A549 (cell line): Measurements from ENCODE around the gene TMC5.
A peak's percentile ranks its signal among the peaks of the same experiment; 100 is the strongest.

ENCODE experiments used
- CEBPB ChIP-seq, 2 experiments: fragments of >200 bp in 1 of 2; sonication (Bioruptor Twin) in 1 of 2; formaldehyde crosslinking in 1 of 2; IDR thresholded peaks; 2 replicates each; pipeline ENCODE4 v1.6.1; 2012 to 2016
- MAFK ChIP-seq: fragments of 450-650 bp; IDR thresholded peaks from 2 replicates; pipeline ENCODE4 v1.6.1; 2014; ENCODE audit not compliant: partially characterized antibody
- POLR2A ChIP-seq: IDR thresholded peaks from 2 replicates; pipeline ENCODE4 v1.6.1; 2012; ENCODE audit warnings: mild to moderate bottlenecking, low read length
- RNF2 ChIP-seq: fragments of 200-600 bp; sonication (generic); IDR thresholded peaks from 2 replicates; pipeline ENCODE4 v1.6.1; 2016; ENCODE audit warnings: low read depth, mild to moderate bottlenecking, antibody characterized with exemption, moderate library complexity, borderline replicate concordance
- TF ChIP-seq, protein P1 (sequence below): fragments of >200 bp; sonication (Bioruptor Twin); formaldehyde crosslinking; IDR thresholded peaks from 3 replicates; pipeline ENCODE4 v1.5.1; 2016
- TF ChIP-seq, protein P2 (sequence below): IDR thresholded peaks from 2 replicates; pipeline ENCODE4 v1.6.1; 2012

- TF ChIP-seq, protein P1, sequence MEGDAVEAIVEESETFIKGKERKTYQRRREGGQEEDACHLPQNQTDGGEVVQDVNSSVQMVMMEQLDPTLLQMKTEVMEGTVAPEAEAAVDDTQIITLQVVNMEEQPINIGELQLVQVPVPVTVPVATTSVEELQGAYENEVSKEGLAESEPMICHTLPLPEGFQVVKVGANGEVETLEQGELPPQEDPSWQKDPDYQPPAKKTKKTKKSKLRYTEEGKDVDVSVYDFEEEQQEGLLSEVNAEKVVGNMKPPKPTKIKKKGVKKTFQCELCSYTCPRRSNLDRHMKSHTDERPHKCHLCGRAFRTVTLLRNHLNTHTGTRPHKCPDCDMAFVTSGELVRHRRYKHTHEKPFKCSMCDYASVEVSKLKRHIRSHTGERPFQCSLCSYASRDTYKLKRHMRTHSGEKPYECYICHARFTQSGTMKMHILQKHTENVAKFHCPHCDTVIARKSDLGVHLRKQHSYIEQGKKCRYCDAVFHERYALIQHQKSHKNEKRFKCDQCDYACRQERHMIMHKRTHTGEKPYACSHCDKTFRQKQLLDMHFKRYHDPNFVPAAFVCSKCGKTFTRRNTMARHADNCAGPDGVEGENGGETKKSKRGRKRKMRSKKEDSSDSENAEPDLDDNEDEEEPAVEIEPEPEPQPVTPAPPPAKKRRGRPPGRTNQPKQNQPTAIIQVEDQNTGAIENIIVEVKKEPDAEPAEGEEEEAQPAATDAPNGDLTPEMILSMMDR: no peak
- TF ChIP-seq CEBPB (IDR thresholded peaks at IDR 0.05) (no peak), POLR2A (no peak), RNF2 (no peak), MAFK (peak; percentile 81)
- TF ChIP-seq, protein P2, sequence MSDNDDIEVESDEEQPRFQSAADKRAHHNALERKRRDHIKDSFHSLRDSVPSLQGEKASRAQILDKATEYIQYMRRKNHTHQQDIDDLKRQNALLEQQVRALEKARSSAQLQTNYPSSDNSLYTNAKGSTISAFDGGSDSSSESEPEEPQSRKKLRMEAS: no peak
Measured at GRCh38 chr16:19481296-19481695, 63.6 kb downstream of the TMC5 start.
